K562 (cell line): Measurements from ENCODE around the gene GALNT5.

Experiments
- BMI1 ChIP-seq: fragments of 150-350 bp; IDR thresholded peaks from 2 replicates; pipeline ENCODE4 v1.6.1; 2014; ENCODE audit warnings: low read length
- EP300 ChIP-seq: IDR thresholded peaks from 2 replicates; pipeline ENCODE4 v1.6.1; 2012; ENCODE audit warnings: low read length, improper control_type of control experiment
- NCOA6 ChIP-seq: fragments of 450-650 bp; IDR thresholded peaks from 2 replicates; pipeline ENCODE4 v1.6.1; 2017; ENCODE audit warnings: mild to moderate bottlenecking
- TEAD2 ChIP-seq: fragments of 450-650 bp; IDR thresholded peaks from 2 replicates; pipeline ENCODE4 v1.6.1; 2016; ENCODE audit warnings: missing genetic modification characterization, control low read depth, missing compliant biosample characterization
- ZNF274 ChIP-seq: IDR thresholded peaks from 2 replicates; pipeline ENCODE4 v1.6.1; 2011; ENCODE audit warnings: low read depth, mild to moderate bottlenecking, low read length, moderate library complexity, borderline replicate concordance
- TF ChIP-seq, protein P1 (sequence below): sonication (generic); formaldehyde crosslinking; IDR thresholded peaks from 2 replicates; pipeline ENCODE4 v1.8.0; 2022; ENCODE audit warnings: mild to moderate bottlenecking, low read depth, missing genetic modification reagents

DNA sequence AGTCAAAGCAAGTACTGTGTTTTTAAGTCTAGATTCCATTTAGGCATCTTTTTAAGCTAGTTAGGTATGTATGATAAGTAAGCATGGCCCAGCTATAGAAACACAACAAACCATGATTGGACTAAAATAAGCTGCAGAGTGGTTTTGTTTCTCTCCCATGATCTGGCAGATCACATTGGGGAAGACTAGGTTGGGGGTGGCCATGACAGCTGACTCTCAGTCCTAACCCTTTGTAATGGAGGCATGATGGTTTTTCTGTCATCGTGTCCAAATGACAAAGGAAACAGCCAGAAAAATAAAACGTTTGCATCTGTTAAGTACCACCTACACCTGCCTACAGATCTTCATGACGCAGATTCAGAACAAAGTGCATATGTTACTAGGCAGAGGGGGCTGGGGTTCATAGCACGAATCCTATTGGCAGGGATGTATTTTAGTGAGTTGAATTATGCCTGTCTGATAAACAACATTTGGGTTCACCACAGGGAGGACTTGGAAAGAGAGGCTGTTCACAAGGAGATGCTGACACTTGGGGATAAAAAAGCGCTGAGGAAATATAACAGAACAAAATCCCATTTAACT lies 33.8 kb upstream of the GALNT5 start:
- no peak for TF ChIP-seq ZNF274
- no peak for TF ChIP-seq BMI1
- no peak for TF ChIP-seq TEAD2 (tag)
- no peak for TF ChIP-seq NCOA6
- TF ChIP-seq, protein P1, sequence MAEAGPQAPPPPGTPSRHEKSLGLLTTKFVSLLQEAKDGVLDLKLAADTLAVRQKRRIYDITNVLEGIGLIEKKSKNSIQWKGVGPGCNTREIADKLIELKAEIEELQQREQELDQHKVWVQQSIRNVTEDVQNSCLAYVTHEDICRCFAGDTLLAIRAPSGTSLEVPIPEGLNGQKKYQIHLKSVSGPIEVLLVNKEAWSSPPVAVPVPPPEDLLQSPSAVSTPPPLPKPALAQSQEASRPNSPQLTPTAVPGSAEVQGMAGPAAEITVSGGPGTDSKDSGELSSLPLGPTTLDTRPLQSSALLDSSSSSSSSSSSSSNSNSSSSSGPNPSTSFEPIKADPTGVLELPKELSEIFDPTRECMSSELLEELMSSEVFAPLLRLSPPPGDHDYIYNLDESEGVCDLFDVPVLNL (CRISPR knock-in tag) = no peak
- TF ChIP-seq EP300 = no peak
